PC-9 (cell line): ENCODE data around the gene MB21D2. TPM values are rescaled to one million over a fixed set of nuclear protein-coding genes. Genes with fewer than 3 reads are reported as not detected.

Source experiments
- BruUV-seq: library from RNA; stranded (reverse); fragments of 400-500 nt; replicated peaks from 2 replicates; lab custom pipeline; 2021; lab: Mats Ljungman, UMichigan
- CTCF ChIA-PET: fragments of 300-600 bp; sonication (Branson Sonifier 250); formaldehyde crosslinking; loops from one replicate; lab custom pipeline; 2022; ENCODE audit warnings: antibody characterized with exemption; lab: Charles Lee
- POLR2A ChIA-PET: fragments of 300-600 bp; sonication (Branson Sonifier 250); formaldehyde crosslinking; loops from one replicate; lab custom pipeline; 2022; ENCODE audit warnings: antibody characterized with exemption; ENCODE audit not compliant: unreplicated experiment; lab: Charles Lee
- DNase-seq, 2 experiments: peaks; one replicate each; pipeline versions ENCODE4 v3.0.0 to v3.0.0-alpha.2; 2015 to 2022; ENCODE audit warnings: mixed read lengths in 1 of 2
- H2AFZ ChIP-seq: fragments of 200-600 bp; sonication (generic); 2 replicates; pipeline ENCODE4 v1.8.1; 2017; ENCODE audit warnings: antibody characterized with exemption
- H3F3A ChIP-seq: fragments of 200-600 bp; sonication (generic); 2 replicates; pipeline ENCODE4 v1.8.1; 2017; ENCODE audit warnings: antibody characterized with exemption, mild to moderate bottlenecking, low read depth; ENCODE audit not compliant: insufficient read depth
- H3K27ac ChIP-seq: fragments of 200-600 bp; sonication (generic); 2 replicates; pipeline ENCODE4 v1.6.1; 2016; ENCODE audit warnings: mixed run types
- H3K27me3 ChIP-seq: fragments of 200-600 bp; sonication (generic); 2 replicates; pipeline ENCODE4 v1.6.1; 2016; ENCODE audit warnings: low read depth, mixed run types; ENCODE audit not compliant: insufficient read depth
- H3K36me3 ChIP-seq: fragments of 200-600 bp; sonication (generic); 2 replicates; pipeline ENCODE4 v1.6.1; 2016; ENCODE audit warnings: low read depth, mixed run types
- H3K4me1 ChIP-seq: fragments of 200-600 bp; sonication (generic); replicated peaks from 2 replicates; pipeline ENCODE4 v1.6.1; 2016; ENCODE audit warnings: mixed run types; ENCODE audit not compliant: insufficient read depth
- H3K4me2 ChIP-seq: fragments of 200-600 bp; sonication (generic); 2 replicates; pipeline ENCODE4 v1.6.1; 2017; ENCODE audit warnings: mixed run types
- H3K4me3 ChIP-seq: fragments of 200-600 bp; sonication (generic); 2 replicates; pipeline ENCODE4 v1.6.1; 2016; ENCODE audit warnings: mixed run types
- H3K79me2 ChIP-seq: fragments of 200-600 bp; sonication (generic); 2 replicates; pipeline ENCODE4 v1.6.1; 2017; ENCODE audit warnings: low read depth, mixed run types
- H3K9me2 ChIP-seq: fragments of 200-600 bp; sonication (generic); 2 replicates; pipeline ENCODE4 v1.8.1; 2017; ENCODE audit warnings: mild to moderate bottlenecking; ENCODE audit not compliant: insufficient read depth
- H3K9me3 ChIP-seq: fragments of 200-600 bp; sonication (generic); 2 replicates; pipeline ENCODE4 v1.8.1; 2016; ENCODE audit warnings: low read depth; ENCODE audit not compliant: insufficient read depth
- H4K20me1 ChIP-seq: fragments of 200-600 bp; sonication (generic); 2 replicates; pipeline ENCODE4 v1.8.1; 2017; ENCODE audit not compliant: insufficient read depth
- CTCF ChIP-seq: fragments of 200-600 bp; sonication (generic); conservative IDR thresholded peaks from 2 replicates; pipeline ENCODE4 v1.6.1; 2017; ENCODE audit warnings: mixed run types, antibody characterized with exemption, mild to moderate bottlenecking, moderate library complexity
- EZH2 ChIP-seq: fragments of 200-600 bp; sonication (generic); IDR thresholded peaks from 2 replicates; pipeline ENCODE4 v1.8.0; 2017; ENCODE audit warnings: antibody characterized with exemption, low read depth
- intact Hi-C: fragments of 100-400 bp; cut with micrococcal nuclease; formaldehyde crosslinking; loops from one replicate; pipeline ENCODE4 v1.10.0; 2022; ENCODE audit not compliant: unreplicated experiment
- total RNA-seq: library from RNA; stranded (reverse); gene quantifications from 2 replicates; pipeline ENCODE4 v1.2.3, GENCODE V29; 2021

Gene MB21D2
- total RNA-seq, 1 experiment from 2014 or later: 5.1 TPM

GRCh38 chr3:192818126-192818525 is 99.5 kb downstream of the MB21D2 start:
- peaks cover 19% of the 10 kb centered on the region for H3K4me1 ChIP-seq
- peaks cover 19% of the 10 kb centered on the region for H3F3A ChIP-seq
- intact Hi-C loops: loop anchor here (2.0 to 5.0 kb wide), 2 partner anchors 69 to 294 kb away; no protein-coding TSS in a partner anchor
- no peak for DNase-seq
- no peak overlapping the region for H2AFZ ChIP-seq
- H3K4me2 ChIP-seq: no peak overlapping the region; the same call in 1 of the 2 replicates
- TF ChIP-seq CTCF: no peak
- no peak for TF ChIP-seq EZH2
- no peaks in the 10 kb centered on the region for H3K79me2 ChIP-seq
- peaks cover 40% of the 10 kb centered on the region for H4K20me1 ChIP-seq
- POLR2A ChIA-PET: interaction anchor here (0.8 kb wide), 1 partner anchor 223 kb away, joined by 5 read pairs; no protein-coding TSS in a partner anchor
- CTCF ChIA-PET: interaction anchor here (0.6 to 2.2 kb wide), 3 partner anchors 7 to 223 kb away, joined by 3 to 7 read pairs (median 3); no protein-coding TSS in a partner anchor
- H3K36me3 ChIP-seq: no peaks in the 10 kb centered on the region
- H3K4me3 ChIP-seq: no peak overlapping the region
- H3K27me3 ChIP-seq: no peaks in the 10 kb centered on the region
- H3K9me2 ChIP-seq: no peaks in the 10 kb centered on the region
- no TSS peak for BruUV-seq
- no peak overlapping the region for H3K27ac ChIP-seq
- no peaks in the 10 kb centered on the region for H3K9me3 ChIP-seq

DNA sequence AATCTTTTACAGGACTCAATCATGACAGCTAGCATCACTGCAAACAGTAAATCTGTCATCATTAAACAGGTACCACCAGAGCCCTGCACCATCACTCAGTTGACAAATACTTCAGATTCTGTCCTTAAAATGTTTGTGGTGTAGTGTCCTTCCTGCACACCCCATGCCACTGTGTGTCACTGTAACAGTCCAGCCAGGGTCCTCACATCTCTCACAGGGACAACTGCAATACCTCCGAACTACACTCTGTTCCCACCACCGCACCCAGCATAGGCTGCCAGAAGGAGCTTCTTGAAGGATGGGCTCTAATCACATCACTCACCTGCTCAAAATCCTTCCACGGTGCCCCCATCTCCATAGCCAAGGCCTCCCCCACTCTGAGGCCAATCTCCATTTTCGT is 100.2 kb downstream of the MB21D2 start:
- no peak overlapping the region for H3K4me2 ChIP-seq
- TF ChIP-seq CTCF (no peak), EZH2 (no peak)

GRCh38 chr3:192817053-192817452 is 100.6 kb downstream of the MB21D2 start:
- Histone ChIP-seq H3K36me3 (no peaks in the 10 kb centered on the region), H4K20me1 (peaks cover 44% of the 10 kb centered on the region), H3K4me2 (no peak overlapping the region), H3K4me1 (peaks cover 19% of the 10 kb centered on the region), H3K27ac (no peak overlapping the region), H2AFZ (no peak overlapping the region), H3K9me2 (no peaks in the 10 kb centered on the region), H3K27me3 (no peaks in the 10 kb centered on the region), H3K4me3 (no peak overlapping the region), H3K9me3 (no peaks in the 10 kb centered on the region), H3K79me2 (no peaks in the 10 kb centered on the region), H3F3A (peaks cover 19% of the 10 kb centered on the region)
- ChIA-PET POLR2A (no interaction called here), CTCF (interaction anchor here (0.5 to 2.2 kb wide), 5 partner anchors 8 to 1006 kb away, joined by 3 to 7 read pairs (median 3); no protein-coding TSS in a partner anchor)
- BruUV-seq: no TSS peak
- TF ChIP-seq CTCF (no peak), EZH2 (no peak)
- DNase-seq: no peak
- intact Hi-C loops: loop anchor here (5.0 kb wide), 1 partner anchor 295 kb away; no protein-coding TSS in a partner anchor

More for the DNA sequence above, 100.2 kb downstream of the MB21D2 start:
- intact Hi-C loops: loop anchor here (5.0 kb wide), 1 partner anchor 295 kb away; no protein-coding TSS in a partner anchor
- no peaks in the 10 kb centered on the region for H3K36me3 ChIP-seq
- POLR2A ChIA-PET: no interaction called here
- no peak for DNase-seq
- CTCF ChIA-PET: interaction anchor here (0.6 to 2.2 kb wide), 4 partner anchors 8 to 224 kb away, joined by 3 to 7 read pairs (median 3); no protein-coding TSS in a partner anchor
- no TSS peak for BruUV-seq
- peaks cover 19% of the 10 kb centered on the region for H3F3A ChIP-seq
- no peaks in the 10 kb centered on the region for H3K79me2 ChIP-seq
- H3K4me1 ChIP-seq: peaks cover 19% of the 10 kb centered on the region
- H4K20me1 ChIP-seq: peaks cover 41% of the 10 kb centered on the region
- H3K4me3 ChIP-seq: no peak overlapping the region
- no peaks in the 10 kb centered on the region for H3K27me3 ChIP-seq
- no peak overlapping the region for H2AFZ ChIP-seq
- H3K27ac ChIP-seq: no peak overlapping the region
- no peaks in the 10 kb centered on the region for H3K9me3 ChIP-seq
- H3K9me2 ChIP-seq: no peaks in the 10 kb centered on the region
